ENCODE results near the gene LMAN2.

- TF ChIP-seq CTCF (IDR thresholded peaks at IDR 0.05; ENCODE audit: insufficient read depth, low read length, poor library complexity, severe bottlenecking) (no peak), EZH2phosphoT487 (conservative IDR thresholded peaks at IDR 0.05; ENCODE audit: low read length) (no peak)
Observed at GRCh38 chr5:177325868-177326381, 25.5 kb downstream of the LMAN2 start.

Measured in SU-DHL-6 (cell line).